Endothelial cell of umbilical vein (primary cell): ENCODE measurements around the gene DGKD.

Source experiments
- CTCF ChIP-seq, 2 donors: IDR thresholded peaks; 1 replicate in 1 of 2; 2 replicates in 1 of 2; pipeline ENCODE4 v1.5.1; 2011; ENCODE audit warnings: low read length in 2 of 2, mild to moderate bottlenecking in 2 of 2, moderate library complexity in 2 of 2, control low read depth in 1 of 2, inconsistent platforms in 1 of 2, low read depth in 1 of 2; ENCODE audit not compliant: insufficient read depth in 1 of 2; ENCODE audit errors: extremely low read depth in 1 of 2
- EZH2 ChIP-seq: IDR thresholded peaks from 2 replicates; pipeline ENCODE4 v1.6.1; 2012; ENCODE audit warnings: borderline replicate concordance, low read depth, mild to moderate bottlenecking, moderate library complexity, low read length, inconsistent platforms; ENCODE audit not compliant: severe bottlenecking
- JUN ChIP-seq: IDR thresholded peaks from 2 replicates; pipeline ENCODE4 v1.6.1; 2011; ENCODE audit warnings: borderline replicate concordance, low read depth; ENCODE audit not compliant: insufficient read length, insufficient read depth
- POLR2A ChIP-seq: IDR thresholded peaks from 2 replicates; pipeline ENCODE4 v1.6.1; 2012; ENCODE audit warnings: low read depth, mild to moderate bottlenecking, control low read depth, low read length

GRCh38 chr2:233440314-233440713 is 86.0 kb downstream of the DGKD start:
- no peak for TF ChIP-seq CTCF (IDR thresholded peaks at IDR 0.05; ENCODE audit: extremely low read depth in 1 of 2, insufficient read depth in 1 of 2, low read depth in 1 of 2, low read length in 2 of 2)
- TF ChIP-seq POLR2A, result no peak
- TF ChIP-seq EZH2, result no peak
- no peak for TF ChIP-seq JUN
